Rectal smooth muscle tissue (tissue), 1 donor: ENCODE results near the gene PJA2.
"Not testable (repeated sequence)": the region's sequence is repeated elsewhere in the genome, so short reads cannot be mapped to it uniquely, and the experiment has no call there.

Experiments used
- H3K27ac ChIP-seq: one replicate; pipeline ENCODE4 v1.7.0; 2013; ENCODE audit warnings: low read depth, low read length, inconsistent platforms
- H3K27me3 ChIP-seq: one replicate; pipeline ENCODE4 v1.7.0; 2013; ENCODE audit warnings: low read length; ENCODE audit not compliant: control insufficient read depth, insufficient read depth
- H3K36me3 ChIP-seq: one replicate; pipeline ENCODE4 v1.7.0; 2013; ENCODE audit warnings: low read length; ENCODE audit not compliant: control insufficient read depth, insufficient read depth
- H3K4me1 ChIP-seq: one replicate; pipeline ENCODE4 v1.7.0; 2013; ENCODE audit warnings: low read length; ENCODE audit not compliant: control insufficient read depth, insufficient read depth
- H3K4me3 ChIP-seq: one replicate; pipeline ENCODE4 v1.7.0; 2013; ENCODE audit warnings: low read length
- H3K9ac ChIP-seq: one replicate; pipeline ENCODE4 v1.7.0; 2013; ENCODE audit warnings: low read length

The PJA2 gene, protein sequence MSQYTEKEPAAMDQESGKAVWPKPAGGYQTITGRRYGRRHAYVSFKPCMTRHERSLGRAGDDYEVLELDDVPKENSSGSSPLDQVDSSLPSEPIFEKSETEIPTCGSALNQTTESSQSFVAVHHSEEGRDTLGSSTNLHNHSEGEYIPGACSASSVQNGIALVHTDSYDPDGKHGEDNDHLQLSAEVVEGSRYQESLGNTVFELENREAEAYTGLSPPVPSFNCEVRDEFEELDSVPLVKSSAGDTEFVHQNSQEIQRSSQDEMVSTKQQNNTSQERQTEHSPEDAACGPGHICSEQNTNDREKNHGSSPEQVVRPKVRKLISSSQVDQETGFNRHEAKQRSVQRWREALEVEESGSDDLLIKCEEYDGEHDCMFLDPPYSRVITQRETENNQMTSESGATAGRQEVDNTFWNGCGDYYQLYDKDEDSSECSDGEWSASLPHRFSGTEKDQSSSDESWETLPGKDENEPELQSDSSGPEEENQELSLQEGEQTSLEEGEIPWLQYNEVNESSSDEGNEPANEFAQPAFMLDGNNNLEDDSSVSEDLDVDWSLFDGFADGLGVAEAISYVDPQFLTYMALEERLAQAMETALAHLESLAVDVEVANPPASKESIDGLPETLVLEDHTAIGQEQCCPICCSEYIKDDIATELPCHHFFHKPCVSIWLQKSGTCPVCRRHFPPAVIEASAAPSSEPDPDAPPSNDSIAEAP

DNA sequence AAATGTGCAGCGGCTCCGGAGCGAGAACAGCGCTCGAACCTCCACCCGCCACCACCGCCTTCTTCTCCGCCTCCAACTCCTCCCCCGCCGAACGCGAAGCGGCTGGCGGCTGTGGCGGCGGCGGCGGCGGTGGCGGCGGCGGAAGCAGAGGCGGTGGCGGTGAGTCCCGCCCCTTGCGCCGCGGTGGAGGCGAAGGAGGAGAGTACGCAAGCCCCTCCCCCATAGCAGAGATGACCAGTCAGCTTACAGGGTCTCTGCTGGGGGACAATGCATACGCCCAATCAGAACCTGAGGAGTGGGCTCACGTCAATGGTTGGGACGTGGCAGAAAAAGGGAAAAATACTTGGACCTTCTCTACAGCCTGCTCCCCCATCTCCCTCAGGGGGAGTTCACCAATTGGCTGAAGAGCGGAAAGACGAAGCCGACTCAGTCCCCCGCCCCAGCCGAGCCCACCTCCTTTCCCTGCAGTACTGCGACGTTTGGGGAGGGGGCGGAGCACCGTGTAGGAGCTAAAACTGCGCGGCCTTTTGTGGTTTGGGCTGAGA, at the start of gene PJA2:
Gene PJA2 (minus strand): TSS at position 131 of the 545 bp plus-strand sequence. CDS start 26,541 bp downstream, outside the sequence.
- Histone ChIP-seq H3K9ac (peak within 1 kb of the TSS; percentile 99), H3K4me3 (peak within 1 kb of the TSS; percentile 99), H3K4me1 (peaks cover 34% of the 10 kb centered on the region), H3K27me3 (no peaks in the 10 kb centered on the region), H3K27ac (peak within 1 kb of the TSS; percentile 99), H3K36me3 (no peaks in the 10 kb centered on the region)

DNA sequence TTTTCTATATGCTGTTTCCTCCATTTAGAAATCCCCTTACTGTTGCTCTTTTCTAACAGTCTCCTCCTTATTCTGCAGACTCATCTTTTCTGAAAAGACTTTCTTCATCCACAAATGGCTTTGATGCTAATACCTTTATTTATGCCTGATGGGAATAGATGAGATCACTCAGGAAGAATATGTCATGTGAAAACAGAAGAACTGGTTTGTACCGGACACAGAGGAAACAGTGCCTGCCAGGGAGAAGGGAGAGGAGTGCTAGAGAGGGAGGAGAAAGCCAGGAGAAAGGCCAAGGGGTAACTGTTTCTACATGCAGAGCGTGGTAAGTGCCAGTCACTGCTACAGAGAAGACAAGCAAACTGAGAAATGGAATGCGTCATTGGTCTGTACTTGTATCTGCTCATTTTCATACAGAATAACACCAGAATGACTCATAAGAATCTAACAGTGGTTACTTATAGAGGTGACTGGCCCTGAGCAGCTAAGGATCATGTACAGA, 45.9 kb upstream of the PJA2 start:
- H3K9ac ChIP-seq = no peak overlapping the region
- no peaks in the 10 kb centered on the region for H3K36me3 ChIP-seq
- peak overlapping the region; percentile 69 for H3K27ac ChIP-seq
- H3K4me3 ChIP-seq = no peak overlapping the region
- no peaks in the 10 kb centered on the region for H3K27me3 ChIP-seq
- H3K4me1 ChIP-seq = peaks cover 18% of the 10 kb centered on the region

DNA sequence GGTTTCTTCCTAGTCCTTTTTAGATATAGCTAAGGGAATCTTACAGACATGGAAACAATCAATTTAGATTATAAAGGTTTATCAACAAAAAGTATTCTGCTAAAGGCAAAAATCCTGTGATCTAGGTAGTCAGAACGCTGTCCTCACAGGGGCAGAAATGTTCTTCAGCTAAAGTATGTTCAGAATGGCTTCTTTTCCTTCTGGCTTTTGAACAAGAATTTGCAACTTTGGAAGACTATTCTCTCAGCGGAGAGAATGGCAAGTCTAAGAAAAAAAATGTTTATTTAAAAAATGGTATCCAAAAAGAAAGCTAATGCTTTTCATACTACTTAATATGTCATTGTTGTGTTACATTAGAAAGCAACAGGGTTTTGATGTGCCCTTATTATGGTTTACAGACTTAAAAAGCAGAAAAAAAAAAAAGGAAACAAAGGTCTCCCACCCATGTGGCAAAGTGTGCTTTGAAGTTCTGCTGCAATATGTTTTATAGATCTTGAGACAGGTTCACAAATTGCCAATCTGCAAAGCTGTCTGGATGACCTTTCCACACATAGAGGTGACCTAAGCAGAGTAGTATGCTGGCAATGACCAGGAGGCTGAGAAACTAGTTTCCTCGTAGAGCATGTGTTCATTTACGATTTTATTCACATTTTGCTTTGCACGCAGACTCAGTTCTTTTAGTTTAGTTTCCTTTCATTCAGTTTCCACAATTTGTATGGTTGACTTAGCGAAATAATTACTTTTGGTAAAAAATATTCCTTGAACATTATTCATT, 45.1 kb upstream of the PJA2 start:
- H3K9ac ChIP-seq = no peak overlapping the region
- no peak overlapping the region for H3K4me3 ChIP-seq
- no peaks in the 10 kb centered on the region for H3K27me3 ChIP-seq
- no peaks in the 10 kb centered on the region for H3K36me3 ChIP-seq
- H3K27ac ChIP-seq = peak overlapping the region; percentile 69
- peaks cover 18% of the 10 kb centered on the region for H3K4me1 ChIP-seq

DNA sequence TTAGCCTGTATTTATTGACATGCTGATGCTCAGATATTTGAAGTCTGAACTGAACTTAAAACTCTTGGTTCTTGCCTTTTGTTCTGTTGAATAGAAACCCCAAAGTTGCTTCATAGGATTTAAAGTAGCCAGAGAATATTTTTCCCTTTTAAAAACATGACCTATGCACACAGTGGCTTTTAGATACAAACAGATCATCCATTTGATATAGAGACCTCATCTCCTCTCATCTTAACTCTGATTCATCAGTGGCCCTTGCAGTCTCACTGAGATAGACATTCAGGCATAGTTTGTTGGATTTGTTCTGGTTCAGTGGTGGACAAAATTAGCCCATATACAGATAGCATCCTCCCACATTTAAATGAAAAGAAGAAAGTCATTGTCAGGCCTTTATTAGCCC, 43.5 kb upstream of the PJA2 start:
- Histone ChIP-seq H3K4me1 (peaks cover 18% of the 10 kb centered on the region), H3K4me3 (no peak overlapping the region), H3K27me3 (no peaks in the 10 kb centered on the region), H3K27ac (no peak overlapping the region), H3K9ac (no peak overlapping the region), H3K36me3 (no peaks in the 10 kb centered on the region)

DNA sequence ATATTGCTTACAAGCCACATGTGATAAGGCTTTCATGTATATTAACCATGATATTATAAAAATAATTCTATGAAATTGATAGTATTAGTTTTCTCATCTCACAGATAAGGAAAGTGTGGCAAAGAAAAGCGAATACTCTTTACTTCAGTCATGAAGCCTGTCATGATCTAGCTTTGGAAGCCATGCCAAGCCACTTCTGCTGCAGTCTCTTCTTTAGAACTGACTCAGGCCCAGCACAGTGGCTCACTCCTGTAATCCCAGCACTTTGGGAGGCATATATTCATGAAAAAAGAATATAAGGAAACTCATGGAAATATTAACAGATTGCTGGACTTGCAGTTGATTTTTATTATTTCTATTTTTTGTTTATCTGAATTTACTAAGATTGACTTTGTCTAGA, 42.9 kb upstream of the PJA2 start:
- no peak overlapping the region for H3K27ac ChIP-seq
- H3K9ac ChIP-seq = no peak overlapping the region
- no peak overlapping the region for H3K4me3 ChIP-seq
- no peaks in the 10 kb centered on the region for H3K27me3 ChIP-seq
- H3K4me1 ChIP-seq = peaks cover 18% of the 10 kb centered on the region
- no peaks in the 10 kb centered on the region for H3K36me3 ChIP-seq

DNA sequence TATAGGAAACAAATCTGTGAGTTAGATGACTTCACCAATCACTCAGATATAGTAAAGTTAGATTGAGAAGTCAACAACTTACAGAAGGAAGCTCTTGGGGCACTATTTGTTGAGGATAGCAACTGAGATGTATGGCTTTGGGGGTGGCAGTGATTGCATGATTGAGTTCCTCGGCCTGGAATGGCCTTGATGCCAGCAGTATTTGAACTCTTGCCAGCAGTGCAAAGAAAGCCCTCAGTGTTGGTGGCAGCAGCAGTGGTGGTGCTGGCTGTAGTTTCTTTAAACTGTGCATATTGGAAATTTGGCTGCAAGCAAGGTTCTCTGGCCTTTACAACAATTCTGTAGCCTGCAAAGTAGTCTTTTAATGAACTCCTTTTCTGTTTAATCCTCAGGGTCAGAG, 41.4 kb upstream of the PJA2 start:
- Histone ChIP-seq H3K27ac (no peak overlapping the region), H3K4me1 (peaks cover 18% of the 10 kb centered on the region), H3K36me3 (no peaks in the 10 kb centered on the region), H3K9ac (no peak overlapping the region), H3K27me3 (no peaks in the 10 kb centered on the region), H3K4me3 (no peak overlapping the region)

DNA sequence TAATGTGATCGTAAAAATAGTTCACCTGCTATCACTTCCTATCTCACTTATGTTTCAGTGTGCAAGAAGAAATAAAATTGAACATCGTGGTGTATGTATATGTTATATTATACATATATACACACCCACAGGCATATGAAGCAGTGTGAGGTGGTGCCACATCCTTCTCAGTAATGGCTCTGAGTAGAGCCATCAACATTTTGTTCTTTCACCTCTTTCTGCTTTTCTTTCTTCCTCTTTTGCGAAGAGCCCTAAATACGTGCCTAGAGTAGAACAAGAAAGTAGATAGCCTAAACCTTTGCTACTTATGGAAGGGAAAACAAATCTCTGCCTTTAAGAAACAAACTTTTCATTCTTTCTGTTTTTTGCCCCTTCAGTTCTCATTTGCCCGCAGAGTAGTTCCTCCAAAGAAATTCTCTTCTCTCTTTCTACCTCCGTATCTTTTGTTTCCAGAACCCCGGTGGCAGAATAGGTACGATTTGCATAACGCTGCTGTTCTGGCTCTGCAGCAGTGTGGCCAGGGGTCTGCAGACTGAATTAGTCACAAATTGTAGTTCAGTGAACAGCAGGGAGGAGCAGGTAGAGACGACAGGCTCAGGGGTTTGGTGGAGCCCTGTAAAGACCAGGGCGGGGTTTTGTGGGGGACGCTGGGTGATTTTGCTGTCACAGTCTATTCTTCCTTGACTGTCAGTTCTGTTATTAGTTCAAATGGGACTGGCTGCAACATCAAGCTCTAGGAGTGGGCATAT, 40.5 kb upstream of the PJA2 start:
- Histone ChIP-seq H3K36me3 (no peaks in the 10 kb centered on the region), H3K4me3 (no peak overlapping the region), H3K27me3 (no peaks in the 10 kb centered on the region), H3K9ac (no peak overlapping the region), H3K4me1 (peaks cover 10% of the 10 kb centered on the region), H3K27ac (no peak overlapping the region)

DNA sequence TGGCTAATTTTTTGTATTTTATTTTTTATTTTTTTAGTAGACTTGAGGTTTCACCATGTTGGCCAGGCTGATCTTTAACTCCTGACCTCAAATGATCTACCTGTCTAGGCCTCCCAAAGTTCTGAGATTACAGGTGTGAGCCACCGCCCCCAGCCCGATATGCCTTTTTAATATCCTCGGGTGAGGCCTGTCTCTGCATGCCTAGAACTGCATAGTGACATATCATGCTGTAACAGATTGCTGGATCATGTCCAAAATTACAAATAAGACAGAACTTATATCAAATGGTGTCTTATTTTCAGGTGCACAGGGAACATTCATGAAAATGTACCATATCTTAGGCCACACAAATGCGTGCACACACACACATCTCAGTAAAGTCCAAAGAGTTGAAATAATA, 39.1 kb upstream of the PJA2 start:
- no peaks in the 10 kb centered on the region for H3K4me1 ChIP-seq

DNA sequence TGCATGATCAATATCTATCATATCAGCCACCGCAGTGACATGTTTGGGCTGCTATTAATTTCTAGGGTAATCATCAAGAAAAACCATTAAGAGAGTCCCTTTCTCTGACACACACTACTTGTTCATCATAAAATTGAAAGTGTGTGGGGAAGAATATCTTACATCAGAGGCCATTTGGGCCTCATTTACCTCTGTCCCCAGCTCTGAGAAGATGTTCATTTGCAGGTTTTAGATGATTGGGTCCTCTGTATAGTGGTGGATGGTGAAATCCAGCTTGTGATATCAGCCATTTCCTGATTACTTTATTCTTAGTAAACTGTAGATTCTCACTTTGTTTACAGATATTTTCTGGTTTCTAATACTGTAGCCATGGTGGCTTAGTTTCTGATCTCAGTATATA, 29.8 kb upstream of the PJA2 start:
- no peak overlapping the region for H3K27ac ChIP-seq
- H3K4me3 ChIP-seq = no peak overlapping the region
- H3K27me3 ChIP-seq = no peaks in the 10 kb centered on the region

More for the DNA sequence above, 39.1 kb upstream of the PJA2 start:
- Histone ChIP-seq H3K4me3 (no peak overlapping the region), H3K36me3 (no peaks in the 10 kb centered on the region), H3K9ac (no peak overlapping the region), H3K27ac (no peak overlapping the region), H3K27me3 (no peaks in the 10 kb centered on the region)

DNA sequence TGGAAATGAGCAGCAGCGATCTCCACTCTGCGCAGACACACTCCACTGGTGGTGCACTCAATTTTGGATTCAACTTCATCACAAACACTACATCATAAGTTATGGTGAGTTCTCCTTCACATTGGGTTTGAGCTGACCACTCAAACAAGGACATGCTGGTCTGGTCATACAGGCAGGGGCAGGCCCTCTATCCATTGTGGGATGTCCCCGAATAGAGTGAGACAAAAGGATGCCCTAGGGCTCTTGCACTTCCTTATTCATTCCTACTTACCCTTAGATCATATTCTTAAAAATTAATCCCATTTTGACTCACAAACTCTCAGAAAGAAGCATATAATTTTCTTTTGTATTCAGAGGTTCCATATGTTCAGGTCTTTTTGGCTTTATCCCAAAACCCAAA, 16.3 kb upstream of the PJA2 start:
- H3K36me3 ChIP-seq = no peaks in the 10 kb centered on the region
- H3K27ac ChIP-seq = no peak overlapping the region
- no peaks in the 10 kb centered on the region for H3K27me3 ChIP-seq
- no peak overlapping the region for H3K4me3 ChIP-seq
- no peak overlapping the region for H3K9ac ChIP-seq
- no peaks in the 10 kb centered on the region for H3K4me1 ChIP-seq

More for the DNA sequence above, 29.8 kb upstream of the PJA2 start:
- Histone ChIP-seq H3K4me1 (no peaks in the 10 kb centered on the region), H3K9ac (no peak overlapping the region), H3K36me3 (no peaks in the 10 kb centered on the region)

DNA sequence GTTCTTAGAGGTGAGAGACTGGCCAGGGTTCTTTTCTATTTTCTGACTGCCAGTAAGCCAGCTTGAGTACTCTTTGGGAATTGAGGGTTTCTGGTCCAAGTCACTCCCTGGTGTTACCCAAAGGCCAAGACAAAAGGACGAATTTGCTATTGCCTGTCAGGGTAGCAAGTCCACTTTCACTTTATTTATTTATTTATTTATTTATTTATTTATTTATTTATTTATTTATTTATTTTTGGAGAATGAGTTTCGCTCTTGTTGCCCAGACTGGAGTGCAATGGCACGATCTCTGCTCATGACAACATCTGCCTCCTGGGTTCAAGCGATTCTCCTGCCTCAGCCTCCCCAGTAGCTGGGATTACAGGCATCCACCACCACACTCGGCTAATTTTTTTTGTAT, 15.7 kb upstream of the PJA2 start:
- not testable (repeated sequence) for H3K4me3 ChIP-seq

More for the DNA sequence above, 15.7 kb upstream of the PJA2 start:
- H3K4me1 ChIP-seq, H3K27me3 ChIP-seq, H3K9ac ChIP-seq, H3K27ac ChIP-seq, H3K36me3 ChIP-seq: not testable (repeated sequence)
